Thymus (tissue), 11 donors: ENCODE measurements around the gene CD40. TPM values are rescaled to one million over a fixed set of nuclear protein-coding genes. Genes with fewer than 3 reads are reported as not detected.

Experiments used
- DNase-seq, 9 donors: peaks; one replicate each; pipeline ENCODE4 v3.0.0-alpha.2; 2013; ENCODE audit warnings: low spot score in 9 of 9, low read depth in 6 of 9, missing footprints in 1 of 9
- H3K27ac ChIP-seq, 2 donors: one replicate each; pipeline ENCODE4 v1.5.1; 2013; ENCODE audit warnings: control low read depth in 1 of 2, low read depth in 1 of 2, low read length in 1 of 2, mild to moderate bottlenecking in 1 of 2, moderate library complexity in 1 of 2
- H3K27me3 ChIP-seq, 2 donors: one replicate each; pipeline ENCODE4 v1.5.1; 2013; ENCODE audit warnings: low read length in 1 of 2; ENCODE audit not compliant: control insufficient read depth in 2 of 2, insufficient read depth in 1 of 2
- H3K36me3 ChIP-seq, 2 donors: one replicate each; pipeline ENCODE4 v1.5.1; 2013; ENCODE audit warnings: low read length in 1 of 2, mild to moderate bottlenecking in 1 of 2, moderate library complexity in 1 of 2; ENCODE audit not compliant: control insufficient read depth in 2 of 2, insufficient read depth in 2 of 2
- H3K4me1 ChIP-seq, 2 donors: one replicate each; pipeline ENCODE4 v1.5.1; 2013; ENCODE audit warnings: low read length in 2 of 2; ENCODE audit not compliant: control insufficient read depth in 2 of 2, insufficient read depth in 2 of 2
- H3K4me3 ChIP-seq, 2 donors: one replicate each; pipeline ENCODE4 v1.5.1; 2013; ENCODE audit warnings: low read length in 2 of 2, control low read depth in 1 of 2, mild to moderate bottlenecking in 1 of 2
- H3K9me3 ChIP-seq, 2 donors: one replicate each; pipeline ENCODE4 v1.5.1; 2013; ENCODE audit warnings: low read length in 1 of 2, mild to moderate bottlenecking in 1 of 2; ENCODE audit not compliant: control insufficient read depth in 2 of 2, insufficient read depth in 1 of 2
- WGBS: extraction: QIAGEN DNeasy Blood & Tissue Kit; methylation state at CpG from one replicate; pipeline ENCODE4 v1.1.7; 2013; 5-methylcytosine and 5-hydroxymethylcytosine counted together
- polyA plus RNA-seq: library from polyadenylated mRNA; stranded (reverse); fragments of 200-250 nt; gene quantifications from one replicate; pipeline ENCODE4 v1.2.3, GENCODE V29; 2013
- total RNA-seq: library from RNA; stranded (reverse); fragments of 120-200 nt; gene quantifications from one replicate; pipeline ENCODE4 v1.2.4, GENCODE V29; 2013
- donor health status: healthy.

CD40 gene
- total and polyA plus RNA-seq, 2 donors: 22.8 to 30.6 TPM

DNA sequence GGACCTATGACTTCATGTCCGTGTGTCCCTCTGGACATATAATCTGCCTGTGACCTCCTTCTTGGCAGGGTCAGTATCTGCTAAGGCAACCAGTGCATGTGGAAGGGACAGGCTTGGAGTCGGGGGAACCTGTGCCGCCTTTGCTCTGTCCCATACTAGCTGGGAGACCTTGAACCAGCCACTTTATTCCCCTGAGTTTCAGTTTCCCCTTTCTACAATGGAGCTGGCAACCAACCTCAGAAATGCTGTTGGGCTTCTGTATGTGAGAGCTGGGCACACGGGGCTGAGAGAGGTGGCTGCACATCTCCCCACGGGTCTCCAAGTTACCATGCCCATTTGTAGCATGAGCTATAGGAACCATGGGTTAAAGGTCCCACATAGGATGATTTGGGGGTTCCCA is 53.8 kb downstream of the CD40 start:
- DNase-seq: no peak
- Histone ChIP-seq H3K4me3 (no peak overlapping the region), H3K27me3 (peaks cover 11 to 48% of the 10 kb centered on the region in 2 donors), H3K4me1 (no peaks in the 10 kb centered on the region), H3K36me3 (no peaks in the 10 kb centered on the region), H3K27ac (no peak overlapping the region), H3K9me3 (no peaks in the 10 kb centered on the region)
- WGBS: 72% methylated on average over 5 of the region's 5 CpGs

DNA sequence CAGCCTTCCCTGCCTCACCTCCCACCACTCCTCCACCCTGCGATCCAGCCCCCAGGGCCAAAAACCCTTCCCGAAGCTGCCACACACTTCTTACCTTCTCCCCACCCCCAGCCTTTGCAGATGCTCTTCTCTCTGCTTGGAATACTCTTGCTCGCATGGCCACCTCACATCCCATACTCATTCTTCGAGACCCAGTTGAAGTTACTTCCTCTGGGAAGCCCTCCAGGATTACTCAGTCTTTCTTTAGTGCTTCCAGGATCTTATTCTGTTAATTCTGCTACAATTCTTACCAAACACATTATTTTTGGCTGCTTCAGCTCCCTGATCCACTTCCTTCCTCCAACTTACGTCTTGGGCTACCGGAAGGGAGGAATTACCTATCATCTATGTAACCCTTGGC is 54.3 kb downstream of the CD40 start:
- peaks cover 11 to 49% of the 10 kb centered on the region in 2 donors for H3K27me3 ChIP-seq

DNA sequence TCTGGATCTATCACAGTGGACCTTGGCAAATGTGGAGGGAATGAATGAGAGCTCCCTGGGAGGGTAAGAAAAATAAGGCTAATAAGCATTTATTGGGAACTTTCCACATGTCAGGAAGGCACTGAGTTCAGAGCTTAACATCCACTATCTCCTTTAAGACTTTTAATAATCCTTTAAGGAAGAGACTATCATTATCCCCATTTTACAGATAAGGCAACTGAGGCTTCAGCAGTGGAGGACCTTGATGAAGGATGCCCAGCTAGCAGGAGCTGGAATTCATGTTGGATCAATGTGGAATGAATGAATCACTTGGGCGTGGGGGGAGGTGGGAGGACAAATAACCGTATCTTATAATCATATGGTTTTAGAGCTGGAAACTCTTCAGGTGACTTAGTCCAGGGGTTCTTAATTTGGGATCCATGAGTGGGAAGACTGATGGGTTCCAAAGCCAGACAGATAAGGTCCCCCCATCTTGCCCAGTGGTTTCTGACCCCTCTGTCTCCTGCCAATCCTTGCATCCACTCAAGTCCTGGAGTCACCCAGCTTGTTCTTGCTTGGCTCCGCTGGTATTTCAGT is 54.9 kb downstream of the CD40 start:
- H3K36me3 ChIP-seq: no peaks in the 10 kb centered on the region
- H3K4me1 ChIP-seq: no peaks in the 10 kb centered on the region
- no peak overlapping the region for H3K4me3 ChIP-seq
- no peak overlapping the region for H3K27ac ChIP-seq
- DNase-seq: no peak
- peaks cover 11 to 49% of the 10 kb centered on the region in 2 donors for H3K27me3 ChIP-seq
- 84% methylated on average over 3 of the region's 3 CpGs for WGBS
- H3K9me3 ChIP-seq: no peaks in the 10 kb centered on the region

More for the DNA sequence above, 54.3 kb downstream of the CD40 start:
- Histone ChIP-seq H3K4me3 (no peak overlapping the region), H3K4me1 (no peaks in the 10 kb centered on the region), H3K36me3 (no peaks in the 10 kb centered on the region), H3K27ac (no peak overlapping the region), H3K9me3 (no peaks in the 10 kb centered on the region)
- WGBS: 55% methylated on average over 6 of the region's 6 CpGs
- no peak for DNase-seq

DNA sequence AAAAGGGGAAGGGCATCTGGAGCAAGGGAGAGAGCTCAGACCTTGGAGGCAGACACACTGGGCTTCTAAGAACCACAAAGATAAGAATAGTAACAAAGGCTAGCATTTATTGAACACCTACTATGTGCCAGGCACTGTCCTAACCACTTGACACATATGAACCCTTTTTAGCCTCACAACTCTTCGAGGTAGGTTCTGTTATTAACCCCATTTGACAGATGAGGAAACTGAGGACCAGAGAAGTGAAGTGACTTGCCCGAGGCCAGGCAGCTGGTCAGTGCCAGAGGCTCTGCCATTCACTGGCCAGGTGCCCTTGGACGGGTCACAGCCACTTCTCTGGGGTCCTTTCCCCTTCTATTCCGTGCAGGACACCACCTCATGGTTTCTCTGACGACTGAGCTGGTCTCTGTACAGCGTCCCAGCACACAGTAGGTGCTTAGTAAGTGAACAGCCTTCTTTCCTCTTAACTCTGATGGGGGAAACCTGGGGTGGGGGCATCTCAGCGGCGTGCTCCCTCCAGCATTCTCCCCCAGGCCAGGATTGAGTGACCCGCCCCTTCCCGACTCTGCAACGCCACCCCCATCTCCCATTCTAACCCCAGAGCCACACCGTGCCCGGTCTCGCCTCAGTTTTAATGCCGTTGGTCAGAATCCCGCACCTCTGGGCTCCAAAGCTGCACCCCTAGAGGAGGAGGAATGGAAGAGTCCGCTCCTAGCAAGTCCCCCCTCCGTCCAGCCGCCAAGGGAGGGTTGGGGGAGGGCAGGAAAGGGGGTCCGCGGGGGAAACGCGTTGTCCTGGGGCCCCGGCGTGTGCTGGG is 55.7 kb downstream of the CD40 start:
- Histone ChIP-seq H3K9me3 (no peaks in the 10 kb centered on the region), H3K27me3 (peaks cover 11 to 49% of the 10 kb centered on the region in 2 donors), H3K27ac (no peak overlapping the region), H3K36me3 (no peaks in the 10 kb centered on the region), H3K4me1 (no peaks in the 10 kb centered on the region), H3K4me3 (no peak overlapping the region)
- no peak for DNase-seq
- 28% methylated on average over 25 of the region's 25 CpGs for WGBS

DNA sequence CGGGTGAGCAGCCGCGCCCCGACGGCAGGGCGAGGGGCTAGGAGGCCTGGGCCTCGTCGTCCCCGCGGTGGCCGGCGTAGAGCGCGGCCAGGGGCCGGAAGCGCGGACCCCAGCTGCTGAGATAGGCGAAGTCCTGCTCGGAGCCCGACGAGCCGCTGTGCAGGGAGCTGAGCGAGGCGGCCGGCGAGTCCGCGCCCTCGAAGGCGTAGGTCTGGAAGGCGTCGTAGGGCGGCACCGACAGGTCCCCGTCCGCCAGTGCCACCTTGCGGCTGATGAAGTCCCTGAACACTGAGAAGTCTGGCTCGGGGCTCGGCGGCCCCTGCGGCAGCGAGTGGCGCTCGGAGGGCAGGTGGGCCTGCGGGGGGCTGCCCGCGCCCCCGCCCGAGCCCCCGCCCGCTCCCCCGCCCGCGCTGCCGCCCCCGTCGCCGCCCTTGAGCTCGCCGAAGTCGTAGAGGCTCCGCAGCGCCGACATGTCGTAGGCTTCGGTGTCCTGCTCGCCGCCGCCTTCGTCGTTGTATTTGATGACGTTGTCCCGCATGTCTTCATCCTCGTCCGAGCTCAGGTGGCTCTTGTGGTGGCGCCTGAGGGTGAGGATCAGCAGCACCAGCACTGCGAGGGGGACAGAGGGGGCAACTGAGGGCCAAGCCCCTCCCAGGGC is 56.5 kb downstream of the CD40 start:
- no peak overlapping the region for H3K27ac ChIP-seq
- peaks cover 14 to 51% of the 10 kb centered on the region in 2 donors for H3K27me3 ChIP-seq
- no peaks in the 10 kb centered on the region for H3K9me3 ChIP-seq
- H3K4me1 ChIP-seq: no peaks in the 10 kb centered on the region
- no peaks in the 10 kb centered on the region for H3K36me3 ChIP-seq
- peak in 8 of 9 donors; percentile 22 to 69 (median 45) for DNase-seq
- WGBS: 9% methylated on average over 75 of the region's 77 CpGs
- H3K4me3 ChIP-seq: no peak overlapping the region

DNA sequence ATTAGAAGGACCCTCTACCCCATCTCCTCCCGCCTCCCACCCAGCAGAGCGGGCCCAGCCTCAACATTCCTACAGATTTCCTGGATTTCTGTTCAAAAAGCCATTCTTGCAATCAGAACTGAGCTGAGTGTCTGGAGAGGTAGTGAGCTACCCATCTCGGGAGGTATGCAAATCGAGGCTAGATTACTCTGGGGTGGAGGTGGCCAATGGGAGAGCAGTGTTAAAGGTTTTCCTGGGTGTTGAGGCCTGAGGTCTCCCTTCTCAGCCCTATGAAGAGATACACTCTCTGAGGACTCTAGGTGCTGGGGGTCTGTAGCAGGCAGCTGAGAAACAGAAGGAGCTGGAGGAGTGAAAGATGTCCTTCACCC is 57.0 kb downstream of the CD40 start:
- DNase-seq: no peak
- 93% methylated on average over 4 of the region's 4 CpGs for WGBS
- Histone ChIP-seq H3K36me3 (no peaks in the 10 kb centered on the region), H3K9me3 (no peaks in the 10 kb centered on the region), H3K4me1 (no peaks in the 10 kb centered on the region), H3K27me3 (peaks cover 14 to 51% of the 10 kb centered on the region in 2 donors), H3K27ac (no peak overlapping the region), H3K4me3 (no peak overlapping the region)

DNA sequence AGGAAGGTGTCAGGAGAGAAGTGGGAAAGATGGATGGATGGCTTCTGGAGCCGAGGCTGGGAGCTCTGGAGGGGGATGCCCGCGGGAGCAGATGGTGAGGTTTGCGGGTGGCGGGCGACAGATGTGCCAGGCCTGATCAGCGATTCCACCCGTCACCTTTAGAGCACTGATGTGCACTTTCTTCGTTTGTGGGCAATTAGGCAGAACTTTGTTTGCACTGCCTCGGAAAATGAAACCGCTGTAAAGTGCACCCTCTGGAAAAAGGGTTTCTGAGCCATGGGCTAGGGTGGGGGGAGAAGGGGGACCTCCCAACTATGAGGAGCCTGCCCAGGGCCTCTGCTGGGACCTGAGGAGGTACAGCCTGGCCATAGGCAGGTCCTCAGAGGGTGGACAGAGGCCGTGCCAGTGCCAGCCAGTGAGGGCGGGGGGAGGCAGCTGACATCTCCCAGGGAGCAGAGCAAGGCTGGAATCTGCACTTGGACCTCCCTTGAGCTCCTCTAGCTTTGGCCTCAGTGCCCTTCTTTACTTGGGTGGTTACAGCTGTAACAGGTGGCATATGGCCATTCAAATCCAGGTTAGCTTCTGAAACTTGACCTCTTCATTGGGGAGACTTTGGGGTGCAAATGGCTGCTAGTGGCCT is 58.7 kb downstream of the CD40 start:
- Histone ChIP-seq H3K4me1 (no peaks in the 10 kb centered on the region), H3K36me3 (no peaks in the 10 kb centered on the region), H3K9me3 (no peaks in the 10 kb centered on the region), H3K27me3 (peaks cover 14 to 49% of the 10 kb centered on the region in 2 donors), H3K4me3 (no peak overlapping the region), H3K27ac (no peak overlapping the region)
- WGBS: 82% methylated on average over 13 of the region's 13 CpGs
- DNase-seq: no peak

DNA sequence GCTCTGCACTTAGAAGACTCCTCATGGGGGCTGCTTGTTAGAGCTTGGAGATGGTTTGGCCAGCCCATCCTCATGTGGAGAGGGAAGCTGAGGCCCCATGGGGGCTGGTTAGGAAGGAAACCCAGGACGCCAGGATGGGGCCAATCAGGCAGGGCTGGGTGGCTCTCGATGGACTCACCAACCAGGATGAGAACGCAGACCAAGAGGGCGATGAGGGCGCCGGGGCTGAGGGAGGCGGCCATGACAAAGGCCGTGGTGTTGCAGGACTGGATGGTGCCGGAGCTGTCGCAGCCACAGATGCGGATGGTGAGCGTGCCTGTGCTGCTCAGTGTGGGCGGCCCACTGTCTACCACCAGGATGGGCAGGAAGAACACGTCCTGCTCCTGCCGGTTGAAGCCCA is 59.7 kb downstream of the CD40 start:
- no peaks in the 10 kb centered on the region for H3K36me3 ChIP-seq
- WGBS: 93% methylated on average over 15 of the region's 15 CpGs
- H3K27me3 ChIP-seq: peaks cover 14 to 43% of the 10 kb centered on the region in 2 donors

DNA sequence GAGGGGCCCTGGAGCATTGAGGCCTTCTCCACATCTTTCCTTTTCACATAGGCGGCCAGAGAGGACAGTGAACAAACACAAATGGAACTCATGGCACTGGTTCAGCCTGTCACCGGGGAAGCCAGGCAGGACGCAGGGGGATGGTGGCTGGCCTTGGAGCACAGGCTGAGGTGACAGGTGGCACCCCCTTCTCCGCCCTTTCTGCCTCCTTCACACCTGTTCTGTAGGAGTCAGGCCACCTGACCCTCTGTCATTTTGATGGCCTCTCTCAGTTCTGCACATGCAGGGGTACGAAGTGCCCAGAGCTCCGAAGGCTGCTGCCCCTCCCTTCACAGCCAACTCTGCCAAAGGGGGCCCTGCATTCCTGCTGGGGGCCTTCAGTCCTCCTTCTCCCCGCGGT is 60.8 kb downstream of the CD40 start:
- H3K4me3 ChIP-seq: no peak overlapping the region
- WGBS: 90% methylated on average over 8 of the region's 8 CpGs
- no peaks in the 10 kb centered on the region for H3K9me3 ChIP-seq
- no peak overlapping the region for H3K27ac ChIP-seq
- no peak for DNase-seq
- H3K27me3 ChIP-seq: peaks cover 8 to 33% of the 10 kb centered on the region in 2 donors
- H3K4me1 ChIP-seq: no peaks in the 10 kb centered on the region
- H3K36me3 ChIP-seq: no peaks in the 10 kb centered on the region

More for the DNA sequence above, 59.7 kb downstream of the CD40 start:
- Histone ChIP-seq H3K9me3 (no peaks in the 10 kb centered on the region), H3K4me1 (no peaks in the 10 kb centered on the region), H3K27ac (no peak overlapping the region), H3K4me3 (no peak overlapping the region)
- DNase-seq: no peak
